Right lobe of liver (tissue), 6 donors: Measurements from ENCODE around the gene SLC43A3. TPM values are rescaled to one million over a fixed set of nuclear protein-coding genes. Genes with fewer than 3 reads are reported as not detected.

Experiments used
- ATAC-seq, 4 donors: fragments of 200-7000 bp; cut with Tn5 transposase; one replicate each; pipeline ENCODE4 v1.9.1; 2020; ENCODE audit warnings: mild to moderate bottlenecking in 4 of 4, moderate library complexity in 4 of 4
- DNase-seq, 3 donors: peaks; one replicate each; pipeline ENCODE4 v3.0.0-alpha.2; 2020
- H3K27ac ChIP-seq, 3 donors: fragments of 200-600 bp; one replicate each; pipeline ENCODE4 v1.8.0; 2022
- H3K27me3 ChIP-seq, 2 donors: fragments of 200-600 bp; one replicate each; pipeline ENCODE4 v1.8.0; 2022
- H3K36me3 ChIP-seq, 4 donors: fragments of 200-600 bp; sonication (generic) in 1 of 4; one replicate each; pipeline versions ENCODE4 v1.5.1 to v1.8.0; 2017 to 2022; ENCODE audit warnings: control low read depth in 1 of 4
- H3K4me1 ChIP-seq, 4 donors: fragments of 200-600 bp; sonication (generic) in 1 of 4; one replicate each; pipeline versions ENCODE4 v1.5.1 to v1.8.0; 2017 to 2022; ENCODE audit warnings: control low read depth in 1 of 4
- H3K4me3 ChIP-seq, 3 donors: fragments of 200-600 bp; one replicate each; pipeline ENCODE4 v1.8.0; 2022
- H3K9me3 ChIP-seq, 4 donors: fragments of 200-600 bp; sonication (generic) in 1 of 4; one replicate each; pipeline versions ENCODE4 v1.5.1 to v1.8.0; 2017 to 2022; ENCODE audit warnings: control low read depth in 1 of 4
- POLR2A ChIP-seq: fragments of 450-650 bp; IDR thresholded peaks from one replicate; pipeline ENCODE4 v1.6.1; 2017; ENCODE audit warnings: antibody characterized with exemption, mild to moderate bottlenecking
- WGBS: methylation state at CpG from one replicate; pipeline ENCODE4 v1.1.6; 2018; ENCODE audit warnings: low coverage, low lambda C conversion rate; ENCODE audit not compliant: insufficient coverage; ENCODE audit errors: missing lambda C conversion rate; 5-methylcytosine and 5-hydroxymethylcytosine counted together
- intact Hi-C, 2 donors: fragments of 100-400 bp; cut with DNase I; formaldehyde crosslinking; loops; one replicate each; pipeline versions ENCODE4 v1.11.2 to v1.14.1; 2022
- total RNA-seq, 6 experiments: library from RNA; depleted of rRNA in 2 of 6; stranded (reverse); fragments of >200 nt in 2 of 6; fragmentation: NEBNext Ultra II Directional in 3 of 6; extraction: Animal tissue kit (Norgen Biotek cat#: 25700) in 3 of 6; gene quantifications; one replicate each; pipeline versions ENCODE4 v1.1.0 to v1.2.4, GENCODE V29; 2016 to 2023
- TF ChIP-seq, protein P1 (sequence below), 4 donors: fragments of 200-600 bp in 3 of 4; fragments of 450-650 bp in 1 of 4; IDR thresholded peaks; one replicate each; pipeline versions ENCODE4 v1.5.1 to v1.8.0; 2016 to 2022; ENCODE audit warnings: antibody characterized with exemption in 4 of 4, mild to moderate bottlenecking in 2 of 4
- donor health status: DM: no; HTN: yes; CAD: no.
- donor health status: DM: no; HTN: no; CAD: no.
- donor health status: DM: no; HTN: no; CAD: no.
- donor health status: DM: no; HTN: yes; CAD: no.
- donor health status: DM: no; HTN: yes; CAD: no.

SLC43A3 gene
- total RNA-seq, 6 experiments from 2014 or later = 109 to 259 (median 185) TPM

DNA sequence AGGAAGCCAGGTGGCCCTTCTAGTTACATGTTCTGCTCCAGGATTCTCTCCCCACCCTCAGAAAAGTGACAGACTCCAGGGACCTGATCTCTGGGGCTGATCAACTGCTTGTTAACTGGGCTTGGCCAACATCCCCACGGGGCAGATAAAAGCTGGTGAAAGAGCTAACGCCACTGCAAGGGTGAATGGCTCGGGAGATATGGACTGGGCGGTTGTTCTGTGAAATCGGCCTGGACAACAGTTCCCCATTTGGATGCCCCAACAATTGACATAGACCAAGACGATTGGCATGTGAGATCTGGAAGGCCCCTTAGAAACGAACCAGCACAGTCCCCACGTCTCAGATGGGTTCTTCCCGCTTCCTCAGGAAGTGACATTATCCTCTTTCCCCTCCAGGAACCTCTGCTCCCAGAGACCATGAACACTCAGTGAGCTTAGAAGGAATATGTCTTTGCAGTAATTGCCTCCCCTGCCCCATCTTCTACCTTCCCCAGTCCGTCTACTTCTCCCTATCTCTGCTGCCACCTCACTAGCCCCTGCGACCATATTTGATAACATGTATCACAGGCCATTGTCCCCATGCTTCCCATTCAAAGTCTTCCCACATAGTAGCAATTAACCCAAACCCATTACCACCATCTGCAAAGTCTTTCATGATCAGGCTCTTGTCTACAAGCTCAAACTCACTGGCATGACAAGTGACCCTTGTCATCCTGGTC is 30.9 kb downstream of the SLC43A3 start:
- intact Hi-C loops = no loop called here

DNA sequence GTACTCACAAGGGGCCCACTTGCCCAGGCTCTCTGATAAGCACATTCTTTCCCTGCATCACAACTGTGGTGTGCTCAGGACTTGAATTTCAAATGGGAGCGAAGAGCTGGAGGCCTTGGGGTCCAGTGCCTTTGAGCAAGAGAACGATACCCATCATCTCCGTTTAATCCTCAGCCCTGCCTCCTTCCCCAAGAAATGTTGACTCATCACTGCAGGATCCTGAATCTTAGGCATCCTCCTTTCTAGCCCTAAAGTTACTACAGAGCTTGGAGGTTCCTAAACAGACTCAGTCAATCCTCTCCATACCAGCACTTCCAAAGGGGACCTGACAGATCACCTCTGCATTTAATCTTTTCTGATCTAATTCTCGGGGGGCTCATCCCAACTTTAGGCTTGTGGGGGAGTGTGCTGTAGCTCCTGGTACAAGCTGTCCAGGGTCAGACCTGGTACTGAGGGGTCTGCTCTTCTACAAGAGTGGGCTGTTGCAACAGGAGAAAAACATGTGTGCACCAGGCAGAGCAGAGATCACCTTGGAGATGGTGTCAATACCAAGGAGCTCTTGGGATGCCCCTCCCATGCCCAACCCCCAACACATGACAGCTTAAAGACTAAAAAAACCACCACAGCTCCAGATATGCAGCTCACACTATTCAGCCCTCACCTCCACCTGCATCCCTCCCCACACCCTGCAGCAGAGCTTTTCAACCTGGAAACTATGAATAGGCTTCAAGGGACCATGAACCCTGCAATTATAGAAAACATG is 32.5 kb downstream of the SLC43A3 start:
- intact Hi-C loops = no loop called here
- TF ChIP-seq POLR2A = no peak
- TF ChIP-seq, protein P1, sequence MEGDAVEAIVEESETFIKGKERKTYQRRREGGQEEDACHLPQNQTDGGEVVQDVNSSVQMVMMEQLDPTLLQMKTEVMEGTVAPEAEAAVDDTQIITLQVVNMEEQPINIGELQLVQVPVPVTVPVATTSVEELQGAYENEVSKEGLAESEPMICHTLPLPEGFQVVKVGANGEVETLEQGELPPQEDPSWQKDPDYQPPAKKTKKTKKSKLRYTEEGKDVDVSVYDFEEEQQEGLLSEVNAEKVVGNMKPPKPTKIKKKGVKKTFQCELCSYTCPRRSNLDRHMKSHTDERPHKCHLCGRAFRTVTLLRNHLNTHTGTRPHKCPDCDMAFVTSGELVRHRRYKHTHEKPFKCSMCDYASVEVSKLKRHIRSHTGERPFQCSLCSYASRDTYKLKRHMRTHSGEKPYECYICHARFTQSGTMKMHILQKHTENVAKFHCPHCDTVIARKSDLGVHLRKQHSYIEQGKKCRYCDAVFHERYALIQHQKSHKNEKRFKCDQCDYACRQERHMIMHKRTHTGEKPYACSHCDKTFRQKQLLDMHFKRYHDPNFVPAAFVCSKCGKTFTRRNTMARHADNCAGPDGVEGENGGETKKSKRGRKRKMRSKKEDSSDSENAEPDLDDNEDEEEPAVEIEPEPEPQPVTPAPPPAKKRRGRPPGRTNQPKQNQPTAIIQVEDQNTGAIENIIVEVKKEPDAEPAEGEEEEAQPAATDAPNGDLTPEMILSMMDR (IDR thresholded peaks at IDR 0.05) = no peak
- no peak for DNase-seq
- H3K4me3 ChIP-seq = no peak overlapping the region
- no peak for ATAC-seq
- peaks cover 0 to 8% (median 0%) of the 10 kb centered on the region in 4 donors for H3K4me1 ChIP-seq
- WGBS = 82% methylated on average over 2 of the region's 4 CpGs
- no peak overlapping the region for H3K27ac ChIP-seq
- no peaks in the 10 kb centered on the region for H3K27me3 ChIP-seq
- H3K36me3 ChIP-seq = no peaks in the 10 kb centered on the region
- no peaks in the 10 kb centered on the region for H3K9me3 ChIP-seq

More for the DNA sequence above, 30.9 kb downstream of the SLC43A3 start:
- DNase-seq = no peak
- Histone ChIP-seq H3K4me1 (peaks cover 0 to 12% (median 2%) of the 10 kb centered on the region in 4 donors), H3K36me3 (no peaks in the 10 kb centered on the region), H3K27me3 (no peaks in the 10 kb centered on the region), H3K4me3 (no peak overlapping the region), H3K27ac (no peak overlapping the region), H3K9me3 (no peaks in the 10 kb centered on the region)
- TF ChIP-seq, protein P1 (IDR thresholded peaks at IDR 0.05) = no peak
- TF ChIP-seq POLR2A = no peak
- 87% methylated on average over 8 of the region's 11 CpGs for WGBS
- ATAC-seq = no peak

DNA sequence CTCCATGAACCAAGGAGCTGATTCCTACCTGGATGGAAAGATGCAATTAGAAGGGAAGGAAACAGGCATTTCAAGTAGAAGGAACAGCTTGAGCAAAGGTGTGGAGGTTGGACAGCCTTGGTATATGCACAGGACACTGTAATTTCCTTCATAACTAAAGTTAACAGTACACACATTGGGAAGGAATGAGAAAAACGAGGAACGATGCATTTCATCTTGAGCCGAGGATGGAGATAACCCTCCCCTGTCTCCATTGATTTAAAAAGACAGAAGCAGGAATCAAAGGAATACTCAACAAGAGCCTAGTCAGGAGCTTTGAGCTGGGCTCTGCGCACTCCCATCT is 34.2 kb downstream of the SLC43A3 start:
- no peak for ATAC-seq
- intact Hi-C loops = no loop called here
- Histone ChIP-seq H3K36me3 (no peaks in the 10 kb centered on the region), H3K4me3 (no peak overlapping the region), H3K4me1 (peaks cover 0 to 8% (median 0%) of the 10 kb centered on the region in 4 donors), H3K27me3 (no peaks in the 10 kb centered on the region), H3K27ac (no peak overlapping the region), H3K9me3 (no peaks in the 10 kb centered on the region)
- TF ChIP-seq POLR2A = no peak
- TF ChIP-seq, protein P1 (IDR thresholded peaks at IDR 0.05) = no peak
- WGBS = 83% methylated on average over 4 of the region's 4 CpGs
- no peak for DNase-seq

DNA sequence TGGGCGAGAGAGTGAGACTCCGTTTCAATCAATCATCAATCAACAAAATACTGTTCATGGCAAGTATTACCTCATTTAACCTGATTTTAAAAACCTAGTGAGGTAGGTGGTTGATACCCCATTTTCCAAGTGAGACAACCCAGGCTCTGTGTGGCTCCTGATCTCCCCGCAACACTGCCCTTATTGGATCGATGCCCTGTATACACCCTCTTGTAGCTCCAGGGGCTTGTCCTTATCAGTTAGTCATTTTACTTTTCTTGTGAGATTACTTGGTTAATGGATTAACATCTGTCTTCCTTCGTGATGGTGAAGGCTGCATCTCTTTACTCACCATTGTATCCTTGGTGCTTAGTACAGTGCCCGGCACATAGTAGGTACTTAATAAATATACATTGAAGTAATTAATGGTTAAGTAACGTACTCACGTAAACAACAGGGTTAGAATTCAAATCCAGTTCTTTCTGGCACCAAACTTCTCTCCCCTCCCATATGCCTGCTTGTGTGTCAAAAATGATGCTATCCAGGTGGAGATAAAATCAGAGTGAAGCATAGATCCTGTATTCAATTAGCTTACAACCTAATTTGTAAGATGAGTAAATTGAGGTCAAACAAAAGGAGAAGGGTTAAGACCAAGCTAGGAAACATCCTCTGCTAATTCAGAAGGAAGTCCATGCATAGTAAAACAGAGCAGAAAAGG is 34.7 kb downstream of the SLC43A3 start:
- DNase-seq = no peak
- H3K4me1 ChIP-seq = peaks cover 0 to 5% (median 0%) of the 10 kb centered on the region in 4 donors
- intact Hi-C loops = no loop called here
- TF ChIP-seq POLR2A = no peak
- TF ChIP-seq, protein P1 (IDR thresholded peaks at IDR 0.05) = no peak
- no peak overlapping the region for H3K27ac ChIP-seq
- WGBS = 75% methylated on average over 7 of the region's 8 CpGs
- H3K4me3 ChIP-seq = no peak overlapping the region
- no peaks in the 10 kb centered on the region for H3K9me3 ChIP-seq
- H3K27me3 ChIP-seq = no peaks in the 10 kb centered on the region
- H3K36me3 ChIP-seq = no peaks in the 10 kb centered on the region
- ATAC-seq = no peak
